Endodermal cell (in vitro differentiated cells): Measurements from ENCODE around the gene PTPRN2. TPM values are rescaled to one million over a fixed set of nuclear protein-coding genes. Genes with fewer than 3 reads are reported as not detected.

ENCODE experiments used
- DNase-seq: peaks from one replicate; pipeline ENCODE4 v3.0.0-alpha.2; 2017
- H3K27ac ChIP-seq: 2 replicates; pipeline ENCODE4 v1.5.1; 2013; ENCODE audit warnings: mild to moderate bottlenecking, low read depth, low read length, moderate library complexity
- H3K27me3 ChIP-seq: 2 replicates; pipeline ENCODE4 v1.6.1; 2013; ENCODE audit warnings: mild to moderate bottlenecking, low read length, moderate library complexity; ENCODE audit not compliant: insufficient read depth, control insufficient read depth, poor library complexity, severe bottlenecking
- H3K36me3 ChIP-seq: 2 replicates; pipeline ENCODE4 v1.7.0; 2013; ENCODE audit warnings: mild to moderate bottlenecking, low read length, moderate library complexity; ENCODE audit not compliant: control insufficient read depth, insufficient read depth
- H3K4me1 ChIP-seq: one replicate; pipeline ENCODE4 v1.7.0; 2013; ENCODE audit warnings: low read length; ENCODE audit not compliant: control insufficient read depth, insufficient read depth
- H3K4me3 ChIP-seq: 2 replicates; pipeline ENCODE4 v1.5.1; 2013; ENCODE audit warnings: mild to moderate bottlenecking, low read length, moderate library complexity
- H3K9ac ChIP-seq: 2 replicates; pipeline ENCODE4 v1.6.1; 2013; ENCODE audit warnings: mild to moderate bottlenecking, low read length, moderate library complexity; ENCODE audit not compliant: poor library complexity, severe bottlenecking; ENCODE audit errors: extremely low read depth
- H3K9me3 ChIP-seq: 2 replicates; pipeline ENCODE4 v1.6.1; 2013; ENCODE audit warnings: mild to moderate bottlenecking, low read length, moderate library complexity; ENCODE audit not compliant: control insufficient read depth
- H3K27ac Mint-ChIP-seq: 2 replicates; pipeline ENCODE4 v1.8.0; 2020; ENCODE audit warnings: mixed read lengths
- H3K27me3 Mint-ChIP-seq: 2 replicates; pipeline ENCODE4 v1.8.0; 2021; ENCODE audit warnings: mild to moderate bottlenecking, mixed read lengths; ENCODE audit not compliant: insufficient read depth
- H3K36me3 Mint-ChIP-seq: 2 replicates; pipeline ENCODE4 v1.8.0; 2020; ENCODE audit warnings: low read depth, mixed read lengths
- H3K4me1 Mint-ChIP-seq: 2 replicates; pipeline ENCODE4 v1.8.0; 2020; ENCODE audit warnings: mixed read lengths
- H3K4me3 Mint-ChIP-seq: 2 replicates; pipeline ENCODE4 v1.8.0; 2020; ENCODE audit warnings: mild to moderate bottlenecking, moderate library complexity, mixed read lengths
- H3K9me3 Mint-ChIP-seq: 2 replicates; pipeline ENCODE4 v1.8.0; 2020; ENCODE audit warnings: mild to moderate bottlenecking, mixed read lengths
- WGBS, 2 experiments: methylation state at CpG; one replicate each; pipeline versions ENCODE4 v1.1.5 to v1.1.7; 2013; ENCODE audit warnings: missing lambda C conversion rate in 2 of 2, mixed read lengths in 1 of 2; ENCODE audit not compliant: insufficient coverage in 1 of 2, insufficient read length in 1 of 2; 5-methylcytosine and 5-hydroxymethylcytosine counted together
- total RNA-seq, 2 donors: library from RNA; stranded (reverse); fragmentation: NEBNext Ultra II Directional in 1 of 2; extraction: Animal tissue kit (Norgen Biotek cat#: 25700) in 1 of 2; gene quantifications; 2 replicates in 1 of 2; 3 replicates in 1 of 2; pipeline ENCODE4 v1.2.1, GENCODE V29; 2021
- TF ChIP-seq, protein P1 (sequence below): fragments of 200-600 bp; sonication (generic); conservative IDR thresholded peaks from 2 replicates; pipeline ENCODE4 v1.5.0; 2021; ENCODE audit warnings: antibody characterized with exemption, mild to moderate bottlenecking

PTPRN2 gene
- total RNA-seq, 2 donors from 2014 or later: 0.69 to 1.2 TPM

GRCh38 chr7:157739031-157739430 lies 848.6 kb downstream of the PTPRN2 start:
- no peaks in the 10 kb centered on the region for H3K36me3 ChIP-seq
- H3K4me1 Mint-ChIP-seq: peaks cover 4% of the 10 kb centered on the region
- no peak overlapping the region for H3K4me3 ChIP-seq
- peaks cover 14% of the 10 kb centered on the region for H3K27me3 Mint-ChIP-seq
- TF ChIP-seq, protein P1, sequence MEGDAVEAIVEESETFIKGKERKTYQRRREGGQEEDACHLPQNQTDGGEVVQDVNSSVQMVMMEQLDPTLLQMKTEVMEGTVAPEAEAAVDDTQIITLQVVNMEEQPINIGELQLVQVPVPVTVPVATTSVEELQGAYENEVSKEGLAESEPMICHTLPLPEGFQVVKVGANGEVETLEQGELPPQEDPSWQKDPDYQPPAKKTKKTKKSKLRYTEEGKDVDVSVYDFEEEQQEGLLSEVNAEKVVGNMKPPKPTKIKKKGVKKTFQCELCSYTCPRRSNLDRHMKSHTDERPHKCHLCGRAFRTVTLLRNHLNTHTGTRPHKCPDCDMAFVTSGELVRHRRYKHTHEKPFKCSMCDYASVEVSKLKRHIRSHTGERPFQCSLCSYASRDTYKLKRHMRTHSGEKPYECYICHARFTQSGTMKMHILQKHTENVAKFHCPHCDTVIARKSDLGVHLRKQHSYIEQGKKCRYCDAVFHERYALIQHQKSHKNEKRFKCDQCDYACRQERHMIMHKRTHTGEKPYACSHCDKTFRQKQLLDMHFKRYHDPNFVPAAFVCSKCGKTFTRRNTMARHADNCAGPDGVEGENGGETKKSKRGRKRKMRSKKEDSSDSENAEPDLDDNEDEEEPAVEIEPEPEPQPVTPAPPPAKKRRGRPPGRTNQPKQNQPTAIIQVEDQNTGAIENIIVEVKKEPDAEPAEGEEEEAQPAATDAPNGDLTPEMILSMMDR: no peak
- H3K9me3 Mint-ChIP-seq: no peaks in the 10 kb centered on the region
- WGBS, 2 experiments: 84 to 85% methylated on average over 3 to 8 of the region's 8 CpGs
- H3K4me3 Mint-ChIP-seq: no peak overlapping the region
- no peak overlapping the region for H3K27ac Mint-ChIP-seq
- no peak overlapping the region for H3K27ac ChIP-seq
- H3K27me3 ChIP-seq: no peaks in the 10 kb centered on the region
- H3K4me1 ChIP-seq: no peaks in the 10 kb centered on the region
- peaks cover 70% of the 10 kb centered on the region for H3K9me3 ChIP-seq
- DNase-seq: no peak
- H3K36me3 Mint-ChIP-seq: no peaks in the 10 kb centered on the region
- H3K9ac ChIP-seq: no peak overlapping the region

DNA sequence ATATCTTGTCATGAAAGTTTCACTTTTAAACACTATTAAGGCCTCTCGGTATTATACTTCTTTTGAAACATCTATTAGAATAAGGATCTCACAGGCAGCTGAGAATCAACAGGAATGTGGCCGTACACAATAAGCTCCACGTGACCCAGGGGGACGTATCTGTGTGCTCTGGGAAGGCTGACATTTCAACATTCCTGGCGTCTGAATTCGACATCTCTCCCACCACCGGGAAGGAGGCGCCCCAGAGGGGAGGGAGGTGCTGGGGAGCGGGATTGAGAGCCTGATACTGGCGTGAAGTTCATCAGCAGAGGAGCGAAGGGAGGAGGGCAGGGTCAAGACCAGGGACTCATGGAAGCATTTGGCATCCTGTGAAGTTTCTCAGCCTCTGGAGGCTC lies 849.6 kb downstream of the PTPRN2 start:
- Histone ChIP-seq H3K4me3 (no peak overlapping the region), H3K4me1 (no peaks in the 10 kb centered on the region), H3K9me3 (peaks cover 64% of the 10 kb centered on the region), H3K36me3 (no peaks in the 10 kb centered on the region), H3K9ac (no peak overlapping the region), H3K27ac (no peak overlapping the region), H3K27me3 (no peaks in the 10 kb centered on the region)
- Mint-ChIP-seq H3K4me1 (peaks cover 4% of the 10 kb centered on the region), H3K27ac (no peak overlapping the region), H3K4me3 (no peak overlapping the region), H3K36me3 (no peaks in the 10 kb centered on the region), H3K27me3 (peaks cover 16% of the 10 kb centered on the region), H3K9me3 (no peaks in the 10 kb centered on the region)
- TF ChIP-seq, protein P1: no peak
- 71 to 80% methylated on average over 8 to 11 of the region's 11 CpGs for WGBS, 2 experiments
- DNase-seq: peak; percentile 87

DNA sequence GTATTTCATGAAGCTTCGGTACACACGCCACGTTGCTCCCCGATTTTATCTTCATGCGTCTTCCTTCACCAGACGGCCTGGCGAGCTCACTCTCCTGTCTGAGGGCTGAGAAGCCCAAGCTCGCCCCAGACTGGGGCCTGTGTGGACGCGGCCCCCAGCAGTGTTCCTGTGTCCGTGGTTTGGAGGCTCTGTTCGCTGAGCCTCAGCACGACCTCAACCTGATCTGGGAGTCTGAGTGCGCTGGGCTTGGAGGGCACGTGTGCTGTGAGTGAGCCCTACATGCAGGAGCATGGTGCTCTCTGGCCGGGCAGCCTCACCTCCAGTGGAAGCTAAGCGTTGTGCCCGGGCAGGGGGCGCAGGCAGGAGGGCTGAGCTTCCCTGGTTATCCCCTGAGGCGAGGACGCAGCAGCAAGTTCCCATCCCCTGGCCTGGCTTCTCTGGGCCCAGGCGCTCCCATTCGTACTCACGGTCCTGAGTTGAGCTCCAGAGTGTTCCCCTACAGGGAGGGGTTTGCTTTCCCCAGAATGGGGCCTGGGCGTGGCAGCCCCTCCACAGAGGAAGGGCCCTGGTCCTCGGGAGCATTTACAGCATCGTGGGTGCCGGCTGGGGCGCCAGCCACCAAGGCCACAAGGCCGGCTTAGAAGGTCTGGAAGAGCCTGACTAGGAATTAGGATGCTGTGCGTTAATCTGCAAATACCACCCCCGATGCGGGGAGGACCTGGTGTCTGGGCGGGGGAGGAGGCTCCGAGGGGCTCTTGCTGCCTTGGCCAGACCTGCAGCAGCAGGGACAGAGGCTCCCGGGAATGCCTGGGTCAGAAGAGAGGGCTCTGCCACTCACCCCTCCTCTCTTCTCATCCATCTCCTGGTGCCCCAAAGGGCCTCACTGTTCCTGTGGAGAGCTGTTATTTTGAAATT lies 850.2 kb downstream of the PTPRN2 start:
- peaks cover 16% of the 10 kb centered on the region for H3K27me3 Mint-ChIP-seq
- H3K9me3 ChIP-seq: peaks cover 58% of the 10 kb centered on the region
- H3K36me3 ChIP-seq: no peaks in the 10 kb centered on the region
- peak; percentile 68 for DNase-seq
- H3K9ac ChIP-seq: no peak overlapping the region
- no peaks in the 10 kb centered on the region for H3K27me3 ChIP-seq
- no peak overlapping the region for H3K4me3 ChIP-seq
- H3K4me1 Mint-ChIP-seq: peaks cover 4% of the 10 kb centered on the region
- no peaks in the 10 kb centered on the region for H3K36me3 Mint-ChIP-seq
- WGBS, 2 experiments: 88 to 89% methylated on average over 34 to 36 of the region's 36 CpGs
- H3K27ac ChIP-seq: no peak overlapping the region
- TF ChIP-seq, protein P1: no peak
- no peaks in the 10 kb centered on the region for H3K9me3 Mint-ChIP-seq
- H3K4me3 Mint-ChIP-seq: no peak overlapping the region
- peak overlapping the region; percentile 60 for H3K27ac Mint-ChIP-seq
- H3K4me1 ChIP-seq: no peaks in the 10 kb centered on the region
